Naive thymus-derived CD4-positive, alpha-beta T cell (primary cell): Measurements from ENCODE around the gene GPR183. TPM values are rescaled to one million over a fixed set of nuclear protein-coding genes. Genes with fewer than 3 reads are reported as not detected.
A peak's percentile ranks its signal among the peaks of the same experiment; 100 is the strongest.
"Not testable (repeated sequence)": the region's sequence is repeated elsewhere in the genome, so short reads cannot be mapped to it uniquely, and the experiment has no call there.

Experiments used
- ATAC-seq: fragments of 150-1000 bp; cut with Tn5 transposase; 2 replicates; pipeline ENCODE4 v1.10.0; 2021; ENCODE audit warnings: mild to moderate bottlenecking, moderate library complexity
- CTCF ChIA-PET: fragments of 350-600 bp; sonication (Branson Sonifier 250); formaldehyde crosslinking; loops from one replicate; lab custom pipeline; 2021; ENCODE audit warnings: antibody characterized with exemption; lab: Charles Lee
- POLR2A ChIA-PET: fragments of 350-600 bp; sonication (Branson Sonifier 250); formaldehyde crosslinking; loops from one replicate; lab custom pipeline; 2021; ENCODE audit warnings: antibody characterized with exemption, inconsistent platforms; lab: Charles Lee
- DNase-seq, 9 donors: peaks; one replicate each; pipeline versions ENCODE4 v3.0.0 to v3.0.0-alpha.2; 2020 to 2022; ENCODE audit warnings: mixed read lengths in 1 of 9
- H3K27ac ChIP-seq: one replicate; pipeline ENCODE4 v1.7.0; 2013; ENCODE audit warnings: mild to moderate bottlenecking, low read depth, low read length, moderate library complexity
- H3K27me3 ChIP-seq, 2 donors: one replicate each; pipeline ENCODE4 v1.7.0; 2013; ENCODE audit warnings: low read length in 2 of 2, mild to moderate bottlenecking in 2 of 2, moderate library complexity in 2 of 2; ENCODE audit not compliant: control insufficient read depth in 2 of 2, insufficient read depth in 2 of 2
- H3K36me3 ChIP-seq, 3 experiments: 1 replicate in 2 of 3; 2 replicates in 1 of 3; pipeline ENCODE4 v1.7.0; 2013; ENCODE audit warnings: low read length in 3 of 3, mild to moderate bottlenecking in 3 of 3, moderate library complexity in 1 of 3; ENCODE audit not compliant: insufficient read depth in 3 of 3, control insufficient read depth in 2 of 3
- H3K4me1 ChIP-seq, 2 donors: one replicate each; pipeline ENCODE4 v1.7.0; 2013; ENCODE audit warnings: low read length in 2 of 2, mild to moderate bottlenecking in 2 of 2, moderate library complexity in 1 of 2; ENCODE audit not compliant: control insufficient read depth in 2 of 2, insufficient read depth in 2 of 2
- H3K4me3 ChIP-seq: 2 replicates; pipeline ENCODE4 v1.7.0; 2013; ENCODE audit warnings: mild to moderate bottlenecking, low read length
- H3K9me3 ChIP-seq, 3 experiments: 1 replicate in 2 of 3; 2 replicates in 1 of 3; pipeline ENCODE4 v1.7.0; 2013; ENCODE audit warnings: low read length in 3 of 3; ENCODE audit not compliant: control insufficient read depth in 2 of 3
- H3K27ac Mint-ChIP-seq, 9 donors: one replicate each; pipeline ENCODE4 v1.8.0; 2020 to 2022; ENCODE audit warnings: mixed read lengths in 9 of 9, mild to moderate bottlenecking in 8 of 9, moderate library complexity in 5 of 9, inconsistent platforms in 2 of 9
- H3K27me3 Mint-ChIP-seq, 5 donors: one replicate each; pipeline ENCODE4 v1.8.0; 2021 to 2022; ENCODE audit warnings: mixed read lengths in 5 of 5, mild to moderate bottlenecking in 1 of 5
- H3K36me3 Mint-ChIP-seq, 5 donors: one replicate each; pipeline ENCODE4 v1.8.0; 2020 to 2022; ENCODE audit warnings: mixed read lengths in 5 of 5, mild to moderate bottlenecking in 3 of 5, inconsistent platforms in 1 of 5
- H3K4me1 Mint-ChIP-seq, 7 donors: one replicate each; pipeline ENCODE4 v1.8.0; 2020 to 2022; ENCODE audit warnings: mixed read lengths in 7 of 7, mild to moderate bottlenecking in 3 of 7, inconsistent platforms in 1 of 7
- H3K4me3 Mint-ChIP-seq, 10 donors: one replicate each; pipeline ENCODE4 v1.8.0; 2020 to 2022; ENCODE audit warnings: mild to moderate bottlenecking in 10 of 10, mixed read lengths in 10 of 10, moderate library complexity in 6 of 10, inconsistent platforms in 2 of 10
- H3K9me3 Mint-ChIP-seq, 11 donors: one replicate each; pipeline ENCODE4 v1.8.0; 2020 to 2022; ENCODE audit warnings: mixed read lengths in 11 of 11, mild to moderate bottlenecking in 4 of 11, inconsistent platforms in 1 of 11, moderate library complexity in 1 of 11
- intact Hi-C, 2 donors: fragments of 100-400 bp; cut with micrococcal nuclease; formaldehyde crosslinking; loops; one replicate each; pipeline ENCODE4 v1.15.1; 2023
- polyA plus RNA-seq, 2 donors: library from polyadenylated mRNA; unstranded; fragments of 300-500 nt; fragmentation: Illumina TruSeq; gene quantifications; one replicate each; pipeline ENCODE4 v1.2.3, GENCODE V29; 2021
- total RNA-seq, 6 experiments: library from RNA in 5 of 6; stranded (reverse) in 5 of 6; gene quantifications; 1 replicate in 5 of 6; 2 replicates in 1 of 6; pipeline ENCODE4 v1.2.3 and lab custom pipeline; 2021 to 2026

Gene GPR183
- total and polyA plus RNA-seq, 7 experiments from 2014 or later: 26.8 to 241 (median 216) TPM

DNA sequence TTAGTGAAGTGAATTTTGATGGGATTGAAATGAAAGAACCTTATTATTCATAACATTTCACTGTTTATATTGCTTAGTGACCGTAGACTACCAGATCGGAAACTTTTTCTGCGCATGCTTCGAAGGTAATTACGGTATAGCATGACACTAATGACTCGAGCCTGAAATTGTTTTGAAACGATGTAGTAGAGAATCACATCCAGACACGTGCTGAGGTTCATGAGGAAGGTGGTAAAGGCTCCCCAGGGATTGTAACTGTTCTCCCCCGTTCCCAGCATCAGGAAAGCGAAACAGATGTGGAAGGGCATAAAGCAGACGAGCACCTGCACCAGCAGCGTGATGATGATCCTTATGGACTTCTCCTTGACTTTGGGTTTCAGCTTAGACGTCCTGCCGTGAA is 52.4 kb downstream of the GPR183 start:
- H3K36me3 Mint-ChIP-seq: peaks cover 10 to 52% (median 35%) of the 10 kb centered on the region in 5 donors
- POLR2A ChIA-PET: interaction anchor here (1.0 to 4.3 kb wide), 9 partner anchors 16 to 402 kb away, joined by 3 to 97 read pairs (median 8); partner anchors contain the start of gene UBAC2
- H3K27me3 Mint-ChIP-seq: no peaks in the 10 kb centered on the region
- H3K9me3 Mint-ChIP-seq: peaks cover 0 to 9% (median 0%) of the 10 kb centered on the region in 11 donors
- ATAC-seq (no peak), DNase-seq (no peak)
- peak overlapping the region; percentile 81 for H3K27ac ChIP-seq
- H3K27me3 ChIP-seq: no peaks in the 10 kb centered on the region
- CTCF ChIA-PET: interaction anchor here (0.7 to 3.0 kb wide), 6 partner anchors 11 to 688 kb away, joined by 3 to 18 read pairs (median 4); partner anchors contain the start of gene UBAC2
- intact Hi-C loops: loop anchor here in 1 of 2 donors (5.0 kb wide), 2 partner anchors 168 to 203 kb away; no protein-coding TSS in a partner anchor
- H3K9me3 ChIP-seq: no peaks in the 10 kb centered on the region
- peaks cover 38 to 80% (median 65%) of the 10 kb centered on the region in 7 donors for H3K4me1 Mint-ChIP-seq
- H3K4me3 Mint-ChIP-seq: peak overlapping the region; percentile 23 to 98 (median 88)
- peaks cover 5 to 23% (median 14%) of the 10 kb centered on the region in 3 experiments for H3K36me3 ChIP-seq
- H3K4me3 ChIP-seq: peak overlapping the region; percentile 49
- H3K27ac Mint-ChIP-seq: peak overlapping the region in 8 of 9 donors; percentile 44 to 93 (median 84)
- H3K4me1 ChIP-seq: peaks cover 33 to 38% of the 10 kb centered on the region in 2 donors

DNA sequence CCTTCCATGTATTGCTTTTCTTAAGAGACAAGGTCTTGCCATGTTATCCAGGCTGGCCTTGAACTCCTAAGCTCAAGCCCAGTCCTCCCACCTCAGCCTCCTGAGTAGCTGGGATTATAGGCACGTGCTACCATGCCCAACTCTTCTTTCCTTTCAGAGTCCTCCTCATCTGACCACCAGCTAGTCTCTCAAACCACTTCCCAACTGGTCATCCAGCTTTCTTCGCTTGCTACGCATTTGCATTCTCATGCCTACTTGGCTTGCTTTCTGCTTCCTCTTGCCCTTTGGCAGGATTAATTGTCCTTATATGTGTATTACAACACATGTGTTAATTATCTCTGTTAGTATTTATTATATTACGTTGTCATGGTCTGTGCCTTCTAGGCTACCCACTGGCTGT is 55.3 kb downstream of the GPR183 start:
- no peaks in the 10 kb centered on the region for H3K9me3 ChIP-seq
- H3K4me3 ChIP-seq: no peak overlapping the region
- no peaks in the 10 kb centered on the region for H3K27me3 ChIP-seq
- ATAC-seq (no peak), DNase-seq (no peak)
- H3K27me3 Mint-ChIP-seq: no peaks in the 10 kb centered on the region
- POLR2A ChIA-PET: interaction anchor here (0.9 to 2.1 kb wide), 9 partner anchors 9 to 165 kb away, joined by 3 to 12 read pairs (median 6); partner anchors contain the start of gene UBAC2
- peak overlapping the region; percentile 48 for H3K27ac ChIP-seq
- CTCF ChIA-PET: interaction anchor here (1.0 to 1.6 kb wide), 3 partner anchors 14 to 75 kb away, joined by 3 to 5 read pairs (median 3); no protein-coding TSS in a partner anchor
- H3K27ac Mint-ChIP-seq: peak overlapping the region in 7 of 9 donors; percentile 70 to 94 (median 79)
- intact Hi-C loops: loop anchor here in 1 of 2 donors (1.0 kb wide), 2 partner anchors 8 to 12 kb away; no protein-coding TSS in a partner anchor
- peaks cover 37 to 78% (median 63%) of the 10 kb centered on the region in 7 donors for H3K4me1 Mint-ChIP-seq
- peaks cover 14 to 66% (median 56%) of the 10 kb centered on the region in 5 donors for H3K36me3 Mint-ChIP-seq
- peaks cover 5 to 38% (median 14%) of the 10 kb centered on the region in 3 experiments for H3K36me3 ChIP-seq
- H3K4me1 ChIP-seq: peaks cover 19 to 30% of the 10 kb centered on the region in 2 donors
- peak overlapping the region in 4 of 10 donors; percentile 2 to 44 (median 27) for H3K4me3 Mint-ChIP-seq
- peaks cover 0 to 9% (median 3%) of the 10 kb centered on the region in 11 donors for H3K9me3 Mint-ChIP-seq

DNA sequence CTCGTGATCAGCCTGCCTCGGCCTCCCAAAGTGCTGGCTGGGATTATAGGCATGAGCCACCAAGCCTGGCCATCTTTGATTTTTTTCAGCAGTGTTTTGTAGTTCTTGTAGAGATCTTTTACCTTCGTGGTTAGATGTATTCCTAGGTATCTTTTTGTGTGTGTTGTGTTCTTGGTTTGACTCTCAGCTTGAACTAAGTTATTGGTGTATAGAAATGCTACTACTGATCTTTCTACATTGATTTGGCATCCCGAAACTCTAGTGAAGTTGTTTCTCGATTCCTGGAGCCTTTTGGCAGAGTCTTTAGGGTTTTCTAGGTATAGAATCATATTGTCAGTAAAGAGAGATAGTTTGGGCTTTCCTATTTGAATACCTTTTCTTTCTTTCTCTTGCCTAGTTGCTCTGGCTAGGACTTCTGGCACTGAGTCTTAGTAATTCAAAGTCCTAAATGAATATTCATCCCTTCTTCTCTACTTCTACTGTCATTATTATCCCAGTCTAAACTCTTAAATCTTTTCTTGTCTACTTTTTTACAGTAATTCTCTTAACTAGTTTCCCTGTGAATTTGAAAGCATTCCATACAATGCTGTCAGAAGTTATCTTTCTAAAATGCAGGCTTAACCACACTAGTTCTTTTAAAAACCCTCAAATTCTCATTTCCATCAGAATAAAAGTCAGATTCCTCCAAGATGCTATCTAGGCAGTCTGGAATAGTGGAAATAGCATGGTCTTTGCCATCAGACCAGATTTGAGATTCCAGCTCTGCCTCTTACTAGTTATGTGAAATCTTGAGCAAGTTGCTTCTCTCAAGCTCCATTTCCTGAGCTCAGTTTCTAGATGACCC is 56.0 kb downstream of the GPR183 start:
- Histone ChIP-seq H3K9me3 (no peaks in the 10 kb centered on the region), H3K36me3 (peaks cover 5 to 42% (median 14%) of the 10 kb centered on the region in 3 experiments), H3K27ac (peak overlapping the region; percentile 48), H3K4me1 (peaks cover 19 to 30% of the 10 kb centered on the region in 2 donors), H3K27me3 (no peaks in the 10 kb centered on the region), H3K4me3 (no peak overlapping the region)
- no peak for DNase-seq
- peak overlapping the region; percentile 26 to 94 (median 78) for H3K27ac Mint-ChIP-seq
- peaks cover 14 to 64% (median 60%) of the 10 kb centered on the region in 5 donors for H3K36me3 Mint-ChIP-seq
- H3K4me1 Mint-ChIP-seq: peaks cover 37 to 73% (median 70%) of the 10 kb centered on the region in 7 donors
- H3K27me3 Mint-ChIP-seq: no peaks in the 10 kb centered on the region
- ChIA-PET POLR2A (interaction anchor here (0.9 to 2.1 kb wide), 10 partner anchors 9 to 164 kb away, joined by 3 to 12 read pairs (median 5); partner anchors contain the start of gene UBAC2), CTCF (interaction anchor here (0.6 to 1.6 kb wide), 4 partner anchors 15 to 74 kb away, joined by 3 to 5 read pairs (median 4); no protein-coding TSS in a partner anchor)
- peaks cover 0 to 9% (median 3%) of the 10 kb centered on the region in 11 donors for H3K9me3 Mint-ChIP-seq
- H3K4me3 Mint-ChIP-seq: peak overlapping the region in 7 of 10 donors; percentile 2 to 64 (median 30)
- intact Hi-C loops: loop anchor here (1.0 kb wide), 1 partner anchor 7 kb away; the partner anchor contains the start of gene GPR18 (in 2 of the 2)
- no peak for ATAC-seq

DNA sequence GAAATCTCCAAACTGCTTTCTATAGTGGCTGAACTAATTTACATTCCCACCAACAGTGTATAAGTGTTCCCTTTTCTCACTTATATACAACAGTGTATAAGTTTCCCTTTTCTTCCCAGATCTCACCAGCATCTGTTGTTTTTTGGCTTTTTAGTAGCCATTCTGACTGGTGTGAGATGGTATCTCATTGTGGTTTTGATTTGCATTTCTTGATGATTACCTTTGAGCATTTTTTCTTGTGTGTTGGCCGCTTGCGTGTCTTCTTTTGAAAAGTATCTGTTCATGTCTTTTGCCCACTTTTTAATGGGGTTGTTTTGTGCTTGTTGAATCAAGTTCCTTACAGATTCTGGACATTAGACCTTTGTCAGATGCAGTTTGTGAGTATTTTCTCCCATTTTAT is 57.6 kb downstream of the GPR183 start:
- Histone ChIP-seq H3K36me3 (peaks cover 0 to 33% (median 8%) of the 10 kb centered on the region in 3 experiments), H3K4me1 (peaks cover 8 to 16% of the 10 kb centered on the region in 2 donors)
- Mint-ChIP-seq H3K27ac (peak overlapping the region in 8 of 9 donors; percentile 14 to 89 (median 58)), H3K4me3 (peak overlapping the region in 1 of 10 donors; percentile 22), H3K36me3 (peaks cover 8 to 57% (median 52%) of the 10 kb centered on the region in 5 donors), H3K4me1 (peaks cover 26 to 67% (median 61%) of the 10 kb centered on the region in 7 donors)
- POLR2A ChIA-PET: interaction anchor here (1.4 kb wide), 1 partner anchor 11 kb away, joined by 4 read pairs; no protein-coding TSS in a partner anchor
- CTCF ChIA-PET, H3K27me3 ChIP-seq, H3K9me3 Mint-ChIP-seq, ATAC-seq, H3K4me3 ChIP-seq, DNase-seq, H3K27me3 Mint-ChIP-seq, H3K9me3 ChIP-seq, H3K27ac ChIP-seq: not testable (repeated sequence)
- intact Hi-C loops: loop anchor here (1.0 kb wide), 1 partner anchor 9 kb away; the partner anchor contains the start of gene GPR18 (in 2 of the 2)

DNA sequence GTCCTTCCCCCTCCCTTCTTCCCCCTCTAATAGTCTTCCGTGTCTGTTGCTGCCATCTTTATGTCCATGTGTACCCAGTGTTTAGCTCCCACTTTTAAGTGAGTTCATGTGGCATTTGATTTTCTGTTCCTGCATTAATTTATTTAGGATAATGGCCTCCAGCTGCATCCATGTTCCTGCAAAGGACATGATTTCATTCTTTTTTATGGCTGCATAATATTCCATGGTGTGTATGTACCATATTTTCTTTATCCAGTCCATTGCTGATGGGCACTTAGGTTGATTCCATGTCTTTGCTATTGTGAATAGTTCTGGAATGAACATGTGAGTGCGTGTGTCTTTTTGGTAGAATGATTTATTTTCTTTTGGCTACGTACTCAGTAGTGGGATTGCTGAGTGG is 58.0 kb downstream of the GPR183 start:
- Mint-ChIP-seq H3K4me1 (peaks cover 26 to 64% (median 56%) of the 10 kb centered on the region in 7 donors), H3K36me3 (peaks cover 8 to 54% (median 50%) of the 10 kb centered on the region in 5 donors), H3K27ac (peak overlapping the region in 8 of 9 donors; percentile 14 to 89 (median 68))
- DNase-seq, H3K9me3 Mint-ChIP-seq, CTCF ChIA-PET, H3K27me3 ChIP-seq, ATAC-seq, H3K27me3 Mint-ChIP-seq, H3K4me3 Mint-ChIP-seq, intact Hi-C loops, H3K27ac ChIP-seq, H3K4me3 ChIP-seq, H3K9me3 ChIP-seq: not testable (repeated sequence)
- Histone ChIP-seq H3K36me3 (peaks cover 0 to 33% (median 6%) of the 10 kb centered on the region in 3 experiments), H3K4me1 (peaks cover 8 to 16% of the 10 kb centered on the region in 2 donors)
- POLR2A ChIA-PET: interaction anchor here (0.7 to 1.5 kb wide), 3 partner anchors 20 to 42 kb away, joined by 3 to 7 read pairs (median 5); no protein-coding TSS in a partner anchor
